Stimulated activated CD8-positive, alpha-beta memory T cell treated with anti-CD3 and anti-CD28 coated beads, Interleukin-12 subunit alpha, Interleukin-12 subunit beta, amount 100 ng/mL, for 4 hours (primary cell): ENCODE measurements around the gene GRIK3.

Experiments used
- DNase-seq: peaks from one replicate; pipeline ENCODE4 v3.0.0-alpha.2; 2020; ENCODE audit warnings: low read depth

Gene GRIK3

DNA sequence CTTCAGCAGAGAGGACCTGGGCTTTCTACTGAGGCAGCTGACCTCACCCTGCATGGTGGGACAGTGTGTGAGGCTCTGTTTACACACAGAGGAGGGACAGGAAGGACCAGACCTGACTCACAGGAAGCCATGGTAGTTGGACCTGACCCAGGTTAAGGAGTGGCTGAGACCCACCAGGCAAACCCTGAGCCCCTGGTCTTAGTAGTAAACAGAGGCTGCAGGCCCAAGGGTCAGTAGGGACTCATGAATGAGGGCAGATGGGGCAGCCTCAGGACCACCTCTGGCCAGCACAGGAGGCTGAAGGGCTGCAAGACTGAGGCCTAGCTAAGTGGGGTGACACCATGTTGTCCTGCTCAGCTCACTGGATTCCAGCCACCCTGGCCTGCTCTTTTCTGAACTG is 273.2 kb downstream of the GRIK3 start:
- no peak for DNase-seq

DNA sequence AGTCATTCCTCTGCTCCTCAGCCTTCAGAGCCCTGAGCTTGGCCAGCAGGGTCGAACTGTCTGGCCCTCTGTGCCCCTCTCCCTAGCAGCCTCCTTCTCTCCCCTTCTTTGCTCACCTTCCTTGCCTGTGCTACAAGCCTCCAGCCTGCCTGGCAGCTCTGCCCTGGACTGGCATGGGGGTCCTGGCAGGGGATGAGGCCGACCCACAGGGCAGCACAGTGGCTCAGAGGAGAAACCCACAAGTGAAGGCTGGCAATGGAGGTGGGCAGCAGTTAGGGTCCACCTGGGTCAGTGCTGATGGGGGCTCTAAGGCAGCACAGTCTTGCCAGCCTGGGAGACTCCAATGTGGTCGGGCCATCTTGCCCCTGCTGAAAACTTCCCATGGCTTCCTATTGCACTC is 274.2 kb downstream of the GRIK3 start:
- no peak for DNase-seq

DNA sequence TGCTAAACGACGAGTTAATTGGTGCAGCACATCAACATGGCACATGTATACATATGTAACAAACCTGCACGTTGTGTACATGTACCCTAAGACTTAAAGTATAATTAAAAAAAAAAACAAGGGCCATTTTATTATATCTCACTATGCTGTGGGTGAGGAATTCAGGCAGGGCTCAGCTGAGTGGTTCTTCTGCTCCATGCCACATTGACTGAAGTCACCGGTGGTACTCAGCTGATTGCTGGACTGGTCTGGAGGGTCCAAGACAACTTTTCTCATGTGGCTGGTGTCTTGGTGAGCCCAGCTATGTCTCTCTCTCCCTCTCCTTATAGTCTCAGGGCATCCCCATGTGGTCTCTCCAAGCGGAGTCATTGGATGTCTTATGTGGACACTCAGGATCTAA is 275.0 kb downstream of the GRIK3 start:
- DNase-seq, result no peak

DNA sequence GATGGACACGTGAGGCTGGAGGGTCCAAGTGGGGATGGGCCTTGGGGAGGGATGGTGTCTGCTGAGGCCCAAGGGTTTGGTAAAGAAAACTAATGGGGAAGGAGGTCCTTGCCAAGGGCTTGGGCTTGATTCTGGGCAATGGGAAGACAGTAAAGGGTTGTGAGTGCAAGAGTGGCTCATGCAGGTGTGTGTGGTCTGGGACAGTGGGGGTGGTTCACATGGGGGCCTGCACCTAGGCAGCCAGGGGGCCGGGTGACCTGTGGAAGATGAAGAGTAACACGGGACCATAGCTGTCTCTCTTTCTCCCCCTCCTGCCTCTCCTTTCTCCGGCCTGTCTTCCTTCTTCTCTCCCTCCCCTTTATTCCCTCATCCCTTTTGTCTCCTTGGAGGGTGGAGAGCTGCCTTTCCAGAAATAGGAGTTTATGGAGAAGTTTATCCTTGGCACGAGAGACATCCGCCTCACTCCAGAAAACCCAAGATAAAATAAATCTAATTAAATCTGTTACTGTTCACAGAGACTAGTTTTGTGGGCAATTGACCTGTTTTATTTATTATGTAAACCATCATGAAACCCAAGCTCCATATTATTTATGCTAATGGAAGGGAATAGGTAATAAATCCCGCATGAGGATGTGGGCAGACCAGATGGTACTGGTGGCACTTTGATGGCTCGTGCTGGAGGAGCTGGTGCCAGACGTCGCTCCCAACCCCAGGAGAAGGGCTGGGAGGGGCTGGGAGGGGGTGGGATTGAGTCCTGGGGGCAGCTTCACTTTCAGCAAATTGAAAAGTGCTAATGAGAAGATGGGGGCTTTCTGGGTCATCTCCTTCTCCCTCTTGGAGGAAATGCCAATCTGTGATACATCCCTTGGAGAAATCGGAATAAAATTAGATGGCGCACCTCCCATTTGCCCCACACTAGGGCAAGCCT is 278.7 kb downstream of the GRIK3 start:
- no peak for DNase-seq

DNA sequence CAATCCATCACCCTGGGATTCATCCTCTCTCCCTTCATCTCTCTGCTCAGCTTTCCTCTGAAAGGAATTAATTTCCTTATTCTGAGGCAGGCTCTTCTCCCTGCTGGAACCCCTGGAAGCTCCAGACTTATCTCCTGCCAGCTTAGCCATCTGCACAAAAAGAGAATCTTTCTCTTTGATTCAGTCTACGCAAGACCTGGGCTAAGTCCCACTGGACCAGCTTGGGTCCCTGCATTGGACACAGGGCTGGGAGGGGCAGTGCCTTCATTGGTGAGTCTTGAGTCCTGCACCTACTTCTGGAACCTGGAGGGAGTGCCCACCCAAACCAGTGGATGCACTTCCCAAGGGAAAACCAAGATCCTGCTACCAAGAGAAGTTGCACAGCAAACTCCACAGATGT is 279.9 kb downstream of the GRIK3 start:
- DNase-seq, result no peak

DNA sequence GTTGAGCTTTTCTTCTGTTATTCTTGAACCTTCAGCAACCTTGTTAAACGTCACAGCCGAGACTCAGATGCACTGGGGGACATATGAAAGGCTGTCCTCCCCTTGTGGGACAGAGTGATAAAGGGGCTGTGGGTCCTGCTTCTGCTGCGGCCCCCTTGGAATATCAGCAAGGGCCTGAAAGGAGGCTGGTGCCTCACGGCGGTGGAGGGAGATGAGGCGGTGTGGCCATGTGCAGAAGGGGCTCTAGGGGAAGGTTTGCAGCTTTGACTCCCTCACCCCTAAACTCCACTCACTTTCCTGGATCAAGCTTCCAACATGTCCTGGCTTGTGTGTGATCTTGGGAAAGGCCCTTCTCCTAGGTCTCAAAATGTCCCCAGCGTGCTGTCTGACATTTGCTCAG is 280.9 kb downstream of the GRIK3 start:
- DNase-seq, result no peak

DNA sequence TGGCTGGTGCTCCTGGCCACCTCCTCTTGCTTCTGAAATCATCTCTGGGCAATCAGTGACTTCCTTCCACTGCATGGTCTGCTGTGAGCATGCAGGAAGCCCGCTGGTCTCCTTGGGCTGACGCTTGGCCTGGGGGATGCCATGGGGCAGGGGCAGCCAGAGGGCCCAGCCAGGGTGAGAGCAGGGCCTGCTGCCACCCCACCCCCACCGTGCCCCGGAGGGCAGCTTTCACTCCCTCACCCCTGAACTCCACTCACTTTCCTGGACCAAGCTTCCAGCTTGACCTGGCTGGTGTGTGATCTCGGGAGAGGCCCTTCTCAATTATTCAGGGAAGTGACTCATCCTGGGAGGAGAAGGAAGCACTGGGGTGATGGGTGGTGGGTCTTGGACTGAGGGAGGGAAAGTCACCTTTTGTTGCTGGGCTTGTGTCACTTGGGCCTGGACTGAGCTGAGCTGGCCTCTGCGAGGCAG is 281.4 kb downstream of the GRIK3 start:
- DNase-seq, result no peak

DNA sequence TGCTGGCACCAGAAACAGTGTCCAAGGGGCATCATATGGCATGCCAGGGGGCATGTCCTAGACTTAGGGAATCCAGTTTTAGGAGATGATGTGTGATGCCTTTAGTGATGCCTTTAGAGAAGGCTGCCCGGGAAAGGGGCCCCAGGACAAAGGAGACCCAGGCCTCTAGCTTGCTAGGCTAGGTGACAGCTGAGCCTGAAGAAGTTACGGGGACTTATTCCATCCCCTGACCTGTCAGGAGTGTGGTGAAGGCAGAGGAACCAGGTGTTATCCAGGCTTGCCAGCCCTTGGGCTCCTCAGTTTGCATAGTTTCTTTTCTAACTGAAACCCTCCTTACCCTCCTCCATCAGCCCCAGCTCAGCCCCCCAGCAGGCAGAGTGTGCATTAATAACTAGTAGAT is 281.9 kb downstream of the GRIK3 start:
- DNase-seq, result no peak

DNA sequence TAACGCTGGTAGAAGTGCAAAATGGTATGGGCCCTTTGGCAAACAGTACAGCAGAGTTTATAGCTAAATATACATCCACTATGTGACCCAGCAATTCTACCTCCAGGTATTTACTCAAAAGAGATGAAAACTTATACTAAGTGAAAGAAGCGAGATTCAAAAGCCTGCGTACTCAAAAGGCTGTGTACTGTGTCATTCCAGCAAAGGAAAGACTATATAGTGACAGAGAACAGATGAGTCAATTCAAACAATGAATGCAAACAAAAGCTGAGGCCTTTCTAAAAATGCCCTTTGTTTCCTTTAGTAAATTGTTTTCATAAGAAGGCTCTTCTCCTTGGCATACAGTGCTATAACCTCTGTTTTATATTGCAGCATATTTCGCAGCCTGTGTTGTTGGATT is 282.8 kb downstream of the GRIK3 start:
- no peak for DNase-seq

DNA sequence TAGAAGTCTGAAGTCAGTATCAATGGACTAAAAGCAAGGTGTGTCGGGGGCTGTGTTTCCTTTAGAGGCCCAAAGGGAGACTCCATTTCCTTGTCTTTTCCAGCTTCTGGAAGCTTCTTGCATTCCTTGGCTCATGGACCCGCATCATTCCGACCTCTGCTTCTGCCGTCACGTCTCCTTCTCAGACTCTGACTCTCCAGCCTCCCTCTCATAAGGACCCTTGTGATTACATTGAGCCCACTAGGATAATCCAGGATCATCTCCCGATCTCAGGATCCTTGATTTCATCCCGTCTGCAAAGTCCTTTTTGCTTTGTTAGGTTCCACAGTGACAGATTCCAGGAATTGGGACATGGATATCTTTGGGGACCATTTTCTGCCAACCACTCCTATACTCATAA is 285.8 kb downstream of the GRIK3 start:
- DNase-seq, result no peak
